Measurements from ENCODE around the gene MRPS10.
"Not testable (repeated sequence)": the region's sequence is repeated elsewhere in the genome, so short reads cannot be mapped to it uniquely, and the experiment has no call there.

The MRPS10 gene

GRCh38 chr6:42190554-42191183 is 27.0 kb downstream of the MRPS10 start:
- Mint-ChIP-seq H3K27me3 (no peaks in the 10 kb centered on the region), H3K27ac (no peak overlapping the region), H3K4me3 (no peak overlapping the region), H3K36me3 (peaks cover 10% of the 10 kb centered on the region), H3K9me3 (no peaks in the 10 kb centered on the region), H3K4me1 (no peaks in the 10 kb centered on the region)
- no peak for DNase-seq (ENCODE audit: low spot score in 2 of 2)
- ATAC-seq (ENCODE audit: low read depth), result no peak

GRCh38 chr6:42188406-42188805 is 29.3 kb downstream of the MRPS10 start:
- H3K4me3 Mint-ChIP-seq, result no peak overlapping the region
- ATAC-seq (ENCODE audit: low read depth) (no peak), DNase-seq (ENCODE audit: low spot score in 2 of 2) (no peak)
- H3K4me1 Mint-ChIP-seq, result no peaks in the 10 kb centered on the region
- H3K27me3 Mint-ChIP-seq, result peaks cover 1% of the 10 kb centered on the region
- H3K9me3 Mint-ChIP-seq, result no peaks in the 10 kb centered on the region
- peaks cover 8% of the 10 kb centered on the region for H3K36me3 Mint-ChIP-seq
- no peak overlapping the region for H3K27ac Mint-ChIP-seq

- Mint-ChIP-seq H3K9me3 (no peaks in the 10 kb centered on the region), H3K4me3 (no peak overlapping the region), H3K27ac (no peak overlapping the region), H3K4me1 (no peaks in the 10 kb centered on the region), H3K27me3 (peaks cover 3% of the 10 kb centered on the region), H3K36me3 (peaks cover 5% of the 10 kb centered on the region)
- ATAC-seq (ENCODE audit: low read depth) (no peak), DNase-seq (ENCODE audit: low spot score in 2 of 2) (no peak)
Measured at GRCh38 chr6:42185597-42185996, 32.1 kb downstream of the MRPS10 start.

- no peaks in the 10 kb centered on the region for H3K4me1 Mint-ChIP-seq
- DNase-seq (ENCODE audit: low spot score in 2 of 2) (no peak), ATAC-seq (ENCODE audit: low read depth) (no peak)
- no peaks in the 10 kb centered on the region for H3K9me3 Mint-ChIP-seq
- H3K4me3 Mint-ChIP-seq, result no peak overlapping the region
- peaks cover 4% of the 10 kb centered on the region for H3K36me3 Mint-ChIP-seq
- peaks cover 7% of the 10 kb centered on the region for H3K27me3 Mint-ChIP-seq
- H3K27ac Mint-ChIP-seq, result no peak overlapping the region
Measured at GRCh38 chr6:42184475-42184874, 33.2 kb downstream of the MRPS10 start.

- Mint-ChIP-seq H3K36me3 (peaks cover 4% of the 10 kb centered on the region), H3K9me3 (no peaks in the 10 kb centered on the region), H3K27ac (no peak overlapping the region), H3K4me3 (no peak overlapping the region), H3K4me1 (no peaks in the 10 kb centered on the region), H3K27me3 (peaks cover 10% of the 10 kb centered on the region)
- ATAC-seq (ENCODE audit: low read depth) (no peak), DNase-seq (ENCODE audit: low spot score in 2 of 2) (no peak)
Measured at GRCh38 chr6:42182101-42182500, 35.6 kb downstream of the MRPS10 start.

GRCh38 chr6:42179945-42180313 is 37.7 kb downstream of the MRPS10 start:
- Mint-ChIP-seq H3K27ac (no peak overlapping the region), H3K9me3 (no peaks in the 10 kb centered on the region), H3K36me3 (no peaks in the 10 kb centered on the region), H3K4me1 (no peaks in the 10 kb centered on the region), H3K4me3 (no peak overlapping the region), H3K27me3 (peaks cover 10% of the 10 kb centered on the region)
- no peak for DNase-seq (ENCODE audit: low spot score in 2 of 2)
- ATAC-seq (ENCODE audit: low read depth), result no peak

- DNase-seq (ENCODE audit: low spot score in 2 of 2), result no peak
- Mint-ChIP-seq H3K27ac (no peak overlapping the region), H3K36me3 (no peaks in the 10 kb centered on the region), H3K27me3 (peaks cover 10% of the 10 kb centered on the region), H3K4me1 (no peaks in the 10 kb centered on the region), H3K9me3 (no peaks in the 10 kb centered on the region), H3K4me3 (no peak overlapping the region)
- ATAC-seq (ENCODE audit: low read depth), result no peak
Measured at GRCh38 chr6:42179261-42179944, 38.3 kb downstream of the MRPS10 start.

- Mint-ChIP-seq H3K36me3 (no peaks in the 10 kb centered on the region), H3K27me3 (peaks cover 12% of the 10 kb centered on the region), H3K27ac (no peak overlapping the region), H3K9me3 (no peaks in the 10 kb centered on the region), H3K4me3 (peak overlapping the region; percentile 21), H3K4me1 (no peaks in the 10 kb centered on the region)
- ATAC-seq (ENCODE audit: low read depth) (peak; percentile 32), DNase-seq (ENCODE audit: low spot score in 2 of 2) (no peak)
Measured at GRCh38 chr6:42177514-42178364, 39.9 kb downstream of the MRPS10 start.

- Mint-ChIP-seq H3K9me3 (no peaks in the 10 kb centered on the region), H3K27ac (no peak overlapping the region), H3K4me3 (no peak overlapping the region), H3K27me3 (peaks cover 11% of the 10 kb centered on the region), H3K4me1 (no peaks in the 10 kb centered on the region), H3K36me3 (no peaks in the 10 kb centered on the region)
- ATAC-seq (ENCODE audit: low read depth) (no peak), DNase-seq (ENCODE audit: low spot score in 2 of 2) (no peak)
Measured at GRCh38 chr6:42176981-42177380, 40.7 kb downstream of the MRPS10 start.

- Mint-ChIP-seq H3K27ac (no peak overlapping the region), H3K4me1 (no peaks in the 10 kb centered on the region), H3K4me3 (no peak overlapping the region), H3K36me3 (no peaks in the 10 kb centered on the region), H3K9me3 (no peaks in the 10 kb centered on the region), H3K27me3 (peaks cover 11% of the 10 kb centered on the region)
- ATAC-seq (ENCODE audit: low read depth) (no peak), DNase-seq (ENCODE audit: low spot score in 2 of 2) (no peak)
Measured at GRCh38 chr6:42175860-42176259, 41.8 kb downstream of the MRPS10 start.

- Mint-ChIP-seq H3K36me3 (no peaks in the 10 kb centered on the region), H3K27me3 (peaks cover 6% of the 10 kb centered on the region), H3K4me3 (no peak within 1 kb of the TSS), H3K4me1 (no peaks in the 10 kb centered on the region), H3K9me3 (no peaks in the 10 kb centered on the region), H3K27ac (no peak within 1 kb of the TSS)
- no peak for ATAC-seq (ENCODE audit: low read depth)
- DNase-seq (ENCODE audit: low spot score in 2 of 2), result no peak
Measured at GRCh38 chr6:42173101-42173500, 44.6 kb downstream of the MRPS10 start, which contains the start of gene GUCA1A. GUCA1A (plus strand) TSS chr6:42173364; CDS start chr6:42173614, 250 bp downstream.

- Mint-ChIP-seq H3K36me3 (no peaks in the 10 kb centered on the region), H3K4me3 (no peak overlapping the region), H3K4me1 (no peaks in the 10 kb centered on the region), H3K27ac (no peak overlapping the region), H3K27me3 (peaks cover 6% of the 10 kb centered on the region), H3K9me3 (no peaks in the 10 kb centered on the region)
- ATAC-seq (ENCODE audit: low read depth) (no peak), DNase-seq (ENCODE audit: low spot score in 2 of 2) (no peak)
Measured at GRCh38 chr6:42171813-42172581, 45.7 kb downstream of the MRPS10 start.

GRCh38 chr6:42169780-42170179 is 47.9 kb downstream of the MRPS10 start:
- DNase-seq (ENCODE audit: low spot score in 2 of 2); H3K9me3 Mint-ChIP-seq; H3K36me3 Mint-ChIP-seq; H3K4me3 Mint-ChIP-seq; H3K27ac Mint-ChIP-seq; H3K4me1 Mint-ChIP-seq; ATAC-seq (ENCODE audit: low read depth); H3K27me3 Mint-ChIP-seq: not testable (repeated sequence)

- ATAC-seq (ENCODE audit: low read depth) (no peak), DNase-seq (ENCODE audit: low spot score in 2 of 2) (no peak)
- Mint-ChIP-seq H3K4me1 (peaks cover 2% of the 10 kb centered on the region), H3K27me3 (peaks cover 5% of the 10 kb centered on the region), H3K36me3 (no peaks in the 10 kb centered on the region), H3K4me3 (no peak overlapping the region), H3K27ac (no peak overlapping the region), H3K9me3 (no peaks in the 10 kb centered on the region)
Measured at GRCh38 chr6:42168650-42169049, 49.0 kb downstream of the MRPS10 start.

Measured in memory B cell (primary cell).